Natural killer cell (primary cell): ENCODE data around the gene SPATA20. TPM values are rescaled to one million over a fixed set of nuclear protein-coding genes. Genes with fewer than 3 reads are reported as not detected.

ENCODE experiments used
- ATAC-seq, 3 donors: fragments of 150-1000 bp in 2 of 3; fragments of 200-7000 bp in 1 of 3; cut with Tn5 transposase; 1 replicate in 1 of 3; 2 replicates in 2 of 3; pipeline ENCODE4 v1.10.0; 2021; ENCODE audit warnings: mild to moderate bottlenecking in 2 of 3, moderate library complexity in 2 of 3
- DNase-seq, 2 donors: peaks; one replicate each; pipeline versions ENCODE4 v3.0.0 to v3.0.0-alpha.2; 2013 to 2021; ENCODE audit warnings: mixed read lengths in 1 of 2
- H3K27ac ChIP-seq: one replicate; pipeline ENCODE4 v1.5.1; 2013; ENCODE audit warnings: mild to moderate bottlenecking, low read length
- H3K27me3 ChIP-seq: one replicate; pipeline ENCODE4 v1.6.1; 2013; ENCODE audit warnings: low read length; ENCODE audit not compliant: control insufficient read depth, insufficient read depth
- H3K36me3 ChIP-seq: one replicate; pipeline ENCODE4 v1.6.1; 2013; ENCODE audit warnings: low read length; ENCODE audit not compliant: control insufficient read depth, insufficient read depth
- H3K4me1 ChIP-seq: one replicate; pipeline ENCODE4 v1.6.1; 2013; ENCODE audit warnings: low read length; ENCODE audit not compliant: control insufficient read depth, insufficient read depth
- H3K4me3 ChIP-seq: one replicate; pipeline ENCODE4 v1.5.1; 2013; ENCODE audit warnings: low read length
- H3K9me3 ChIP-seq: one replicate; pipeline ENCODE4 v1.6.1; 2013; ENCODE audit warnings: low read length; ENCODE audit not compliant: control insufficient read depth, insufficient read depth
- H3K27ac Mint-ChIP-seq, 2 donors: one replicate each; pipeline ENCODE4 v1.8.0; 2022; ENCODE audit warnings: mild to moderate bottlenecking in 2 of 2, mixed read lengths in 2 of 2, moderate library complexity in 1 of 2
- H3K27me3 Mint-ChIP-seq, 2 donors: one replicate each; pipeline ENCODE4 v1.8.0; 2022; ENCODE audit warnings: low read depth in 2 of 2, mixed read lengths in 2 of 2
- H3K36me3 Mint-ChIP-seq: one replicate; pipeline ENCODE4 v1.8.0; 2022; ENCODE audit warnings: mixed read lengths
- H3K4me1 Mint-ChIP-seq, 2 donors: one replicate each; pipeline ENCODE4 v1.8.0; 2022; ENCODE audit warnings: mixed read lengths in 2 of 2
- H3K4me3 Mint-ChIP-seq: one replicate; pipeline ENCODE4 v1.8.0; 2022; ENCODE audit warnings: mild to moderate bottlenecking, moderate library complexity, mixed read lengths
- H3K9me3 Mint-ChIP-seq, 2 donors: one replicate each; pipeline ENCODE4 v1.8.0; 2022; ENCODE audit warnings: mixed read lengths in 2 of 2
- CTCF ChIP-seq: fragments of 200-600 bp; IDR thresholded peaks from one replicate; pipeline ENCODE4 v1.8.0; 2022; ENCODE audit warnings: antibody characterized with exemption
- WGBS: methylation state at CpG from one replicate; pipeline ENCODE4 v1.1.7; 2013; ENCODE audit warnings: missing lambda C conversion rate; ENCODE audit not compliant: insufficient coverage; 5-methylcytosine and 5-hydroxymethylcytosine counted together
- intact Hi-C: fragments of 100-400 bp; cut with micrococcal nuclease; formaldehyde crosslinking; loops from one replicate; pipeline ENCODE4 v1.14.2; 2022
- total RNA-seq, 4 donors: library from RNA; stranded (reverse); fragments of 120-200 nt in 1 of 4; gene quantifications; one replicate each; pipeline versions ENCODE4 v1.2.3 to v1.2.4, GENCODE V29; 2013 to 2022

The SPATA20 gene
- total RNA-seq, 3 donors from 2014 or later (not counting 1 experiment from before 2014, with no cell fraction given) = 30.7 to 45.5 (median 32.5) TPM

- WGBS = 55% methylated on average over 9 of the region's 10 CpGs
- no peaks in the 10 kb centered on the region for H3K9me3 Mint-ChIP-seq
- H3K4me3 Mint-ChIP-seq = no peak overlapping the region
- ATAC-seq (no peak), DNase-seq (no peak)
- H3K27ac Mint-ChIP-seq = no peak overlapping the region
- TF ChIP-seq CTCF = no peak
- Histone ChIP-seq H3K27me3 (no peaks in the 10 kb centered on the region), H3K36me3 (no peaks in the 10 kb centered on the region), H3K4me3 (no peak overlapping the region), H3K4me1 (no peaks in the 10 kb centered on the region), H3K27ac (no peak overlapping the region), H3K9me3 (no peaks in the 10 kb centered on the region)
- intact Hi-C loops = no loop called here
- peaks cover 8 to 22% of the 10 kb centered on the region in 2 donors for H3K27me3 Mint-ChIP-seq
- no peaks in the 10 kb centered on the region for H3K36me3 Mint-ChIP-seq
- no peaks in the 10 kb centered on the region for H3K4me1 Mint-ChIP-seq
Measured at GRCh38 chr17:50605429-50605828, 58.5 kb downstream of the SPATA20 start.

Other genes starting within 250 kb of the SPATA20 start
- gene XYLT2, start 201.0 kb upstream of the SPATA20 start, total RNA-seq = 10 to 100 TPM; 16.3 to 25.4 (median 18.6) TPM
- gene MRPL27, start 174.0 kb upstream of the SPATA20 start, total RNA-seq = 10 to 100 TPM; 16.4 to 36.6 (median 31.3) TPM
- gene EME1, start 173.9 kb upstream of the SPATA20 start, total RNA-seq = 1 to 10 TPM; 2.4 to 3.2 (median 2.9) TPM
- gene LRRC59, start 149.7 kb upstream of the SPATA20 start, total RNA-seq = 10 to 100 TPM; 55.6 to 62.7 (median 56.0) TPM
- gene ACSF2, start 121.0 kb upstream of the SPATA20 start, total RNA-seq = 10 to 100 TPM; 24.2 to 40.6 (median 25.8) TPM
- under 1 TPM in 1 of 3 donors, not detected in 2; 0.60 TPM for gene CHAD, start 78.3 kb upstream of the SPATA20 start, total RNA-seq
- 10 to 100 TPM; 49.0 to 71.3 (median 56.5) TPM for gene RSAD1, start 68.3 kb upstream of the SPATA20 start, total RNA-seq
- 1 to 10 TPM in 1 of 3 donors, under 1 TPM in 2; 0.26 to 4.9 (median 0.70) TPM for gene MYCBPAP, start 38.7 kb upstream of the SPATA20 start, total RNA-seq
- not detected for gene EPN3, start 14.4 kb upstream of the SPATA20 start, total RNA-seq
- not detected for gene CACNA1G, start 13.5 kb downstream of the SPATA20 start, total RNA-seq
- 10 to 100 TPM in 1 of 3 donors, 1 to 10 TPM in 2; 1.6 to 13.2 (median 5.9) TPM for gene ABCC3, start 87.7 kb downstream of the SPATA20 start, total RNA-seq
- gene ANKRD40, start 160.7 kb downstream of the SPATA20 start, total RNA-seq = 10 to 100 TPM; 22.1 to 32.0 (median 30.8) TPM
- gene LUC7L3, start 172.4 kb downstream of the SPATA20 start, total RNA-seq = 100 to 1,000 TPM; 152 to 213 (median 196) TPM
- not detected for gene ANKRD40CL, start 220.3 kb downstream of the SPATA20 start, total RNA-seq